Measurements from ENCODE around the gene USH1C. TPM values are rescaled to one million over a fixed set of nuclear protein-coding genes. Genes with fewer than 3 reads are reported as not detected.

Gene USH1C
- total RNA-seq, 1 donor from 2014 or later: not detected

- Histone ChIP-seq H3K9me3 (no peaks in the 10 kb centered on the region), H3K4me3 (peak within 1 kb of the TSS; percentile 30 to 35), H3K27ac (no peak within 1 kb of the TSS), H3K4me1 (no peaks in the 10 kb centered on the region), H3K36me3 (no peaks in the 10 kb centered on the region), H3K27me3 (no peaks in the 10 kb centered on the region)
- intact Hi-C loops (cut with DNase I): loop anchor here (5.0 kb wide), 1 partner anchor 59 kb away; no protein-coding TSS in a partner anchor
- DNase-seq (ENCODE audit: low spot score in 2 of 2): no peak
- TF ChIP-seq CTCF (IDR thresholded peaks at IDR 0.05): no peak
These were observed 67.7 kb downstream of the USH1C start, which contains the start of gene ABCC8 for GRCh38 chr11:17476317-17477083. Gene ABCC8 (minus strand): TSS chr11:17476845. CDS start chr11:17476776, 69 bp downstream.

GRCh38 chr11:17475666-17476316 lies 68.4 kb downstream of the USH1C start:
- Histone ChIP-seq H3K27me3 (no peaks in the 10 kb centered on the region), H3K36me3 (no peaks in the 10 kb centered on the region), H3K4me1 (no peaks in the 10 kb centered on the region), H3K4me3 (peak overlapping the region in 1 of 2 donors; percentile 35), H3K27ac (no peak overlapping the region), H3K9me3 (no peaks in the 10 kb centered on the region)
- intact Hi-C loops (cut with DNase I): loop anchor here (5.0 kb wide), 1 partner anchor 58 kb away; no protein-coding TSS in a partner anchor
- no peak for TF ChIP-seq CTCF (IDR thresholded peaks at IDR 0.05)
- no peak for DNase-seq (ENCODE audit: low spot score in 2 of 2)

GRCh38 chr11:17473071-17473744 lies 71.0 kb downstream of the USH1C start:
- TF ChIP-seq CTCF (IDR thresholded peaks at IDR 0.05): no peak
- H3K36me3 ChIP-seq: no peaks in the 10 kb centered on the region
- no peak for DNase-seq (ENCODE audit: low spot score in 2 of 2)
- no peaks in the 10 kb centered on the region for H3K9me3 ChIP-seq
- H3K4me1 ChIP-seq: no peaks in the 10 kb centered on the region
- no peak overlapping the region for H3K27ac ChIP-seq
- no peak overlapping the region for H3K4me3 ChIP-seq
- no peaks in the 10 kb centered on the region for H3K27me3 ChIP-seq
- intact Hi-C loops (cut with DNase I): no loop called here

- DNase-seq (ENCODE audit: low spot score in 2 of 2): no peak
- no peaks in the 10 kb centered on the region for H3K27me3 ChIP-seq
- intact Hi-C loops (cut with DNase I): no loop called here
- no peaks in the 10 kb centered on the region for H3K36me3 ChIP-seq
- H3K27ac ChIP-seq: no peak overlapping the region
- no peaks in the 10 kb centered on the region for H3K4me1 ChIP-seq
- H3K4me3 ChIP-seq: no peak overlapping the region
- H3K9me3 ChIP-seq: no peaks in the 10 kb centered on the region
- no peak for TF ChIP-seq CTCF (IDR thresholded peaks at IDR 0.05)
These were observed 71.7 kb downstream of the USH1C start for GRCh38 chr11:17472467-17472866.

GRCh38 chr11:17471501-17471900 lies 72.7 kb downstream of the USH1C start:
- no peak for TF ChIP-seq CTCF (IDR thresholded peaks at IDR 0.05)
- H3K27ac ChIP-seq: no peak overlapping the region
- H3K36me3 ChIP-seq: no peaks in the 10 kb centered on the region
- no peak overlapping the region for H3K4me3 ChIP-seq
- intact Hi-C loops (cut with DNase I): no loop called here
- H3K27me3 ChIP-seq: no peaks in the 10 kb centered on the region
- no peak for DNase-seq (ENCODE audit: low spot score in 2 of 2)
- H3K9me3 ChIP-seq: no peaks in the 10 kb centered on the region
- H3K4me1 ChIP-seq: no peaks in the 10 kb centered on the region
